H1 (cell line): ENCODE data around the gene LITAFD. TPM values are rescaled to one million over a fixed set of nuclear protein-coding genes. Genes with fewer than 3 reads are reported as not detected.
A peak's percentile ranks its signal among the peaks of the same experiment; 100 is the strongest.

Source experiments
- CTCF ChIA-PET: fragments of 300-600 bp; sonication (Branson Sonifier 250); formaldehyde crosslinking; loops from one replicate; lab custom pipeline; 2021; ENCODE audit not compliant: partially characterized antibody; lab: Charles Lee
- POLR2A ChIA-PET: fragments of 300-600 bp; sonication (Branson Sonifier 250); formaldehyde crosslinking; loops from one replicate; lab custom pipeline; 2021; ENCODE audit warnings: inconsistent platforms; ENCODE audit not compliant: partially characterized antibody; lab: Charles Lee
- DNase-seq, 2 experiments: peaks; one replicate each; pipeline versions ENCODE4 v3.0.0 to v3.0.0-alpha.2; 2010 to 2022; ENCODE audit warnings: low spot score in 2 of 2, low read depth in 1 of 2, mixed read lengths in 1 of 2
- FAIRE-seq: peaks from 2 replicates; lab custom pipeline; 2011; peaks lifted over from hg19 to GRCh38; lab: Jason Lieb, UNC
- H2AFZ ChIP-seq: 2 replicates; pipeline ENCODE4 v1.8.1; 2012; ENCODE audit warnings: low read length, inconsistent platforms
- H2AK5ac ChIP-seq: 2 replicates; pipeline ENCODE4 v1.6.1; 2013; ENCODE audit warnings: low read depth, low read length
- H2BK120ac ChIP-seq: replicated peaks from 2 replicates; pipeline ENCODE3; 2013; ENCODE audit warnings: low read depth, low read length, inconsistent platforms
- H2BK12ac ChIP-seq: 2 replicates; pipeline ENCODE4 v1.6.1; 2013; ENCODE audit warnings: low read depth, low read length
- H2BK15ac ChIP-seq: 2 replicates; pipeline ENCODE4 v1.6.1; 2013; ENCODE audit warnings: low read length
- H2BK20ac ChIP-seq: 2 replicates; pipeline ENCODE4 v1.6.1; 2013; ENCODE audit warnings: low read length
- H2BK5ac ChIP-seq: 2 replicates; pipeline ENCODE4 v1.6.1; 2013; ENCODE audit warnings: low read depth, low read length
- H3K14ac ChIP-seq: 2 replicates; pipeline ENCODE4 v1.6.1; 2013; ENCODE audit warnings: inconsistent platforms; ENCODE audit not compliant: insufficient read length
- H3K18ac ChIP-seq: 2 replicates; pipeline ENCODE4 v1.6.1; 2013; ENCODE audit warnings: low read length; ENCODE audit errors: extremely low read depth
- H3K23ac ChIP-seq: 2 replicates; pipeline ENCODE4 v1.6.1; 2013; ENCODE audit warnings: inconsistent platforms; ENCODE audit not compliant: insufficient read length
- H3K23me2 ChIP-seq: 2 replicates; pipeline ENCODE4 v1.6.1; 2013; ENCODE audit warnings: low read depth, low read length
- H3K27ac ChIP-seq: 2 replicates; pipeline ENCODE4 v1.6.1; 2011; ENCODE audit warnings: low read depth, low read length, inconsistent platforms
- H3K27me3 ChIP-seq, 4 experiments: replicated peaks in 1 of 4; 1 replicate in 1 of 4; 2 replicates in 3 of 4; pipeline versions ENCODE4 v1.6.1 to v1.8.1; 2011 to 2013; ENCODE audit warnings: low read length in 3 of 4, mild to moderate bottlenecking in 3 of 4, inconsistent platforms in 2 of 4, mixed read lengths in 2 of 4, moderate library complexity in 1 of 4; ENCODE audit not compliant: control insufficient read depth in 3 of 4, insufficient read depth in 3 of 4; ENCODE audit errors: extremely low read depth in 1 of 4
- H3K36me3 ChIP-seq, 4 experiments: 2 replicates each; pipeline versions ENCODE4 v1.6.1 to v1.8.1; 2011 to 2013; ENCODE audit warnings: mild to moderate bottlenecking in 4 of 4, low read length in 3 of 4, moderate library complexity in 2 of 4, control low read depth in 1 of 4, inconsistent platforms in 1 of 4; ENCODE audit not compliant: insufficient read depth in 4 of 4, control insufficient read depth in 2 of 4
- H3K4ac ChIP-seq: replicated peaks from 2 replicates; pipeline ENCODE3; 2013; ENCODE audit warnings: low read length, low read depth, mixed read lengths, inconsistent platforms; ENCODE audit not compliant: insufficient read length
- H3K4me1 ChIP-seq, 4 experiments: replicated peaks in 1 of 4; 1 replicate in 1 of 4; 2 replicates in 3 of 4; pipeline versions ENCODE4 v1.6.1 to v1.8.1; 2011 to 2013; ENCODE audit warnings: low read length in 3 of 4, inconsistent platforms in 2 of 4, mixed read lengths in 1 of 4; ENCODE audit not compliant: insufficient read depth in 4 of 4, control insufficient read depth in 3 of 4
- H3K4me2 ChIP-seq, 2 experiments: 2 replicates each; pipeline versions ENCODE4 v1.6.1 to v1.8.1; 2011 to 2013; ENCODE audit warnings: low read depth in 2 of 2, low read length in 2 of 2, control low read depth in 1 of 2, inconsistent platforms in 1 of 2, mild to moderate bottlenecking in 1 of 2; ENCODE audit not compliant: insufficient read depth in 1 of 2
- H3K4me3 ChIP-seq, 4 experiments: fragments of 200-600, 300-600 bp in 1 of 4; sonication (generic), shearing (Covaris generic), sonication (Bioruptor Twin) in 1 of 4; 2 replicates each; pipeline versions ENCODE4 v1.5.1 to v1.8.1; 2011 to 2016; ENCODE audit warnings: low read length in 4 of 4, low read depth in 3 of 4, control low read depth in 2 of 4, inconsistent platforms in 2 of 4, mild to moderate bottlenecking in 2 of 4, mixed read lengths in 1 of 4, moderate library complexity in 1 of 4; ENCODE audit not compliant: insufficient read depth in 2 of 4; ENCODE audit errors: extremely low read depth in 1 of 4
- H3K56ac ChIP-seq: replicated peaks from 2 replicates; pipeline ENCODE3; 2013; ENCODE audit warnings: low read depth, mild to moderate bottlenecking, mixed read lengths, low read length, inconsistent platforms; ENCODE audit not compliant: insufficient read length
- H3K79me1 ChIP-seq: 2 replicates; pipeline ENCODE4 v1.6.1; 2013; ENCODE audit warnings: low read depth, low read length, control low read depth
- H3K79me2 ChIP-seq, 2 experiments: 2 replicates each; pipeline versions ENCODE4 v1.6.1 to v1.8.1; 2012 to 2013; ENCODE audit warnings: low read length in 2 of 2, mild to moderate bottlenecking in 2 of 2, inconsistent platforms in 1 of 2; ENCODE audit not compliant: insufficient read depth in 2 of 2, control insufficient read depth in 1 of 2
- H3K9ac ChIP-seq, 4 experiments: replicated peaks in 1 of 4; 1 replicate in 1 of 4; 2 replicates in 3 of 4; pipeline versions ENCODE4 v1.6.1 to v1.8.1; 2011 to 2013; ENCODE audit warnings: low read depth in 3 of 4, low read length in 3 of 4, control low read depth in 2 of 4, mild to moderate bottlenecking in 2 of 4, moderate library complexity in 2 of 4, inconsistent platforms in 1 of 4; ENCODE audit errors: extremely low read depth in 1 of 4
- H3K9me3 ChIP-seq, 2 experiments: 2 replicates each; pipeline versions ENCODE4 v1.6.1 to v1.8.1; 2012 to 2013; ENCODE audit warnings: mild to moderate bottlenecking in 2 of 2, moderate library complexity in 2 of 2, control low read depth in 1 of 2, inconsistent platforms in 1 of 2, low read depth in 1 of 2, low read length in 1 of 2, mixed read lengths in 1 of 2; ENCODE audit not compliant: insufficient read depth in 2 of 2
- H4K20me1 ChIP-seq, 2 experiments: replicated peaks in 1 of 2; 2 replicates each; pipeline versions ENCODE3 to v1.8.1; 2011 to 2013; ENCODE audit warnings: inconsistent platforms in 2 of 2, low read length in 2 of 2, mild to moderate bottlenecking in 1 of 2; ENCODE audit not compliant: insufficient read depth in 2 of 2, control insufficient read depth in 1 of 2
- H4K5ac ChIP-seq: 2 replicates; pipeline ENCODE4 v1.6.1; 2013; ENCODE audit warnings: low read length, low read depth, mixed read lengths, inconsistent platforms; ENCODE audit not compliant: insufficient read length
- H4K8ac ChIP-seq: 2 replicates; pipeline ENCODE4 v1.8.0; 2013; ENCODE audit warnings: mild to moderate bottlenecking, moderate library complexity, low read length, inconsistent platforms; ENCODE audit not compliant: insufficient read depth; ENCODE audit errors: extremely low read depth
- H4K91ac ChIP-seq: replicated peaks from 2 replicates; pipeline ENCODE3; 2013; ENCODE audit warnings: low read length, mixed read lengths, inconsistent platforms; ENCODE audit not compliant: insufficient read length
- ASH2L ChIP-seq: fragments of 200-600, 300-600 bp; sonication (generic); IDR thresholded peaks from one replicate; pipeline ENCODE4 v1.7.1; 2017; ENCODE audit warnings: low read length
- CBX5 ChIP-seq: fragments of 300-800, 300-1000 bp; sonication (generic); IDR thresholded peaks from 2 replicates; pipeline ENCODE4 v1.7.1; 2016; ENCODE audit warnings: antibody characterized with exemption, low read length, low read depth
- KDM5A ChIP-seq: fragments of 200-600 bp; IDR thresholded peaks from 2 replicates; pipeline ENCODE4 v1.7.1; 2012; ENCODE audit warnings: mild to moderate bottlenecking, low read length, inconsistent platforms, mixed read lengths
- POLR2AphosphoS5 ChIP-seq: IDR thresholded peaks from 2 replicates; pipeline ENCODE4 v1.6.1; 2011; ENCODE audit warnings: low read depth, low read length
- SAP30 ChIP-seq: fragments of 300-600 bp; sonication (generic); IDR thresholded peaks from 2 replicates; pipeline ENCODE4 v1.7.1; 2012; ENCODE audit warnings: low read length, moderate library complexity, mild to moderate bottlenecking, inconsistent platforms; ENCODE audit not compliant: insufficient read depth, insufficient replicate concordance
- SIN3A ChIP-seq, 2 experiments: IDR thresholded peaks in 1 of 2; conservative IDR thresholded peaks in 1 of 2; 2 replicates each; pipeline ENCODE4 v1.6.1; 2011 to 2012; ENCODE audit warnings: low read length in 2 of 2, improper control_type of control experiment in 1 of 2, low read depth in 1 of 2, mild to moderate bottlenecking in 1 of 2
- SIRT6 ChIP-seq: IDR thresholded peaks from one replicate; pipeline ENCODE4 v1.7.1; 2012; ENCODE audit warnings: low read length, inconsistent platforms
- SP1 ChIP-seq: IDR thresholded peaks from 2 replicates; pipeline ENCODE4 v1.6.1; 2011; ENCODE audit warnings: low read depth, low read length
- TAF7 ChIP-seq: optimal IDR thresholded peaks from 2 replicates; pipeline ENCODE3; 2011; ENCODE audit warnings: low read depth, mild to moderate bottlenecking, inconsistent platforms, low read length, moderate library complexity, borderline replicate concordance
- WGBS, 2 experiments: shearing (Covaris generic) in 1 of 2; methylation state at CpG; one replicate each; pipeline versions ENCODE4 v1.1.6 to v1.1.7; 2013 to 2015; ENCODE audit warnings: low lambda C conversion rate in 2 of 2, mixed read lengths in 2 of 2, inconsistent platforms in 1 of 2, low coverage in 1 of 2, missing lambda C conversion rate in 1 of 2; ENCODE audit not compliant: insufficient replicate concordance in 2 of 2, insufficient coverage in 1 of 2, insufficient read length in 1 of 2; ENCODE audit errors: extremely low coverage in 1 of 2, missing lambda C conversion rate in 1 of 2; 5-methylcytosine and 5-hydroxymethylcytosine counted together
- polyA plus RNA-seq, 7 experiments: library from polyadenylated mRNA; depleted of rRNA in 3 of 7; stranded (reverse) in 5 of 7; unstranded in 2 of 7; fragments of >200 nt in 5 of 7; fragments of 200-250 nt in 2 of 7; gene quantifications; 1 replicate in 5 of 7; 2 replicates in 1 of 7; 4 replicates in 1 of 7; pipeline versions ENCODE4 v1.2.1 to v1.2.3, GENCODE V29; 2011 to 2013; ENCODE audit warnings: missing spikeins in 2 of 7, mixed read lengths in 2 of 7
- total RNA-seq: library from RNA; stranded (reverse); fragmentation: NEBNext Ultra II Directional; extraction: Animal tissue kit (Norgen Biotek cat#: 25700); gene quantifications from 2 replicates; pipeline ENCODE4 v1.2.1, GENCODE V29; 2021

Gene LITAFD
- total and polyA plus RNA-seq, 2 of the 8 experiments (the other 6 are each of a cell fraction or from before 2014, with no cell fraction given) = not detected

DNA sequence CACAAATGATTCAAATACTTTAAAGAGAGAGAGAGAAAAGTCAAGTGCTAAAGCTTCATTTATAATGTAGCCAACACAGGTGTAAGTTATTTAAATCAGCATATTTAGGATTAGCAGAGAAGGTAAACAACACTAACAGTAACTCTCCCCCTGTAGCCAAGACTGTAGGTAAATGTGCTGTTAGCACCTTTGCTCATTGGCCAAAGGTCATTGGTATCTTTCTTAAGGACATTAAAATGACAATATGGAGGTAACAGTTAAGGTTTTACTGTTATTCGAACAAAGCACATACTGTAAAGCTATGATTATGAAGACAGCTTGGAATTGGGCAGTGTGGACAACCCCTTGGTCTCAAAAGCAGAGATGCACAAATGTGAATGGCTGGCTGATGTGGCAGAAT, 28.7 kb downstream of the LITAFD start:
- CTCF ChIA-PET = interaction anchor here (1.0 to 2.4 kb wide), 14 partner anchors 9 to 224 kb away, joined by 3 to 14 read pairs (median 5); partner anchors contain the start of gene LITAFD
- no peak overlapping the region for H4K91ac ChIP-seq
- H3K56ac ChIP-seq = no peak overlapping the region
- peaks cover 11% of the 10 kb centered on the region for H3K79me1 ChIP-seq
- 0 out of 2 replicates have a peak overlapping the region, but pooled peaks have one; percentile 25 for H2BK5ac ChIP-seq
- H4K8ac ChIP-seq = no peak overlapping the region
- no peaks in the 10 kb centered on the region; a peak in 1 of 7 replicates for H3K4me1 ChIP-seq
- H2BK12ac ChIP-seq = no peak overlapping the region
- H3K4me2 ChIP-seq = no peak overlapping the region
- H3K18ac ChIP-seq = no peak overlapping the region
- no peak overlapping the region for H2BK15ac ChIP-seq
- H2BK120ac ChIP-seq = no peak overlapping the region
- no peaks in the 10 kb centered on the region for H3K23me2 ChIP-seq
- 93% methylated on average over 1 of the region's 1 CpG; no CpG with 5 or more reads in 1 of the 2 experiments for WGBS, 2 experiments
- no peak overlapping the region for H3K23ac ChIP-seq
- no peak overlapping the region for H2BK20ac ChIP-seq
- H3K14ac ChIP-seq = no peak overlapping the region
- TF ChIP-seq SIRT6 (no peak), CBX5 (no peak), ASH2L (no peak), POLR2AphosphoS5 (no peak), TAF7 (no peak), SIN3A (conservative IDR thresholded peaks at IDR 0.05 in 1 of 2, IDR thresholded peaks at IDR 0.05 in 1 of 2; ENCODE audit: low read depth in 1 of 2, low read length in 2 of 2) (no peak), SAP30 (no peak), KDM5A (no peak), SP1 (no peak)
- TF ChIP-seq, all 59 proteins: peak for 0
- Histone ChIP-seq H3K27me3 (no peaks in the 10 kb centered on the region), H3K9me3 (no peaks in the 10 kb centered on the region), H4K20me1 (peaks cover 4% of the 10 kb centered on the region in 2 experiments), H3K4me3 (no peak overlapping the region), H2AK5ac (no peak overlapping the region), H3K27ac (no peak overlapping the region), H4K5ac (no peak overlapping the region), H3K9ac (no peak overlapping the region; a peak in 1 of 7 replicates), H3K79me2 (peaks cover 0 to 11% of the 10 kb centered on the region in 2 experiments; a peak in 1 of 4 replicates), H3K4ac (no peak overlapping the region), H3K36me3 (peaks cover 10 to 80% (median 46%) of the 10 kb centered on the region in 4 experiments), H2AFZ (no peak overlapping the region)
- no peak for FAIRE-seq
- POLR2A ChIA-PET = interaction anchor here (1.7 kb wide), 1 partner anchor 10 kb away, joined by 3 read pairs; no protein-coding TSS in a partner anchor
- DNase-seq = no peak
